ENCODE results near the gene SPRR2E.

DNA sequence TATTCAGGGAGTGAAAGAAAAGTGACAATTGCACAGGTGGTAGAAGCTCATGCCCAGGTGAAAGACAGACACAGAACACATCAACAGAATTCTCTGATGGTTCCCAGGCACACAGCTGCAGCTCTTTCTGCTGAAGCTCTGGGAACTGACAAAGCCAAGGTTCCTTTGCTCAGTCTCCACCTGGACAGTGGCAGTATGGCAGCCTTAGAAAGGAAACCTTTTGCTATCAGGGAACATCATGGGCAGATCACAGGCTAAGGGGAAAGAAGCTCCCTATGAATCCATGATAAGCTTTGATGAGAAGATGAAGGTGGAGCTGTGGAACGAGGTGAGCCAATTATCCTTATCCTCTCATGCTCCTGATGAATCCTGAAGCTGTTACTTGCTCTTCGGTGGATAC is 24.1 kb downstream of the SPRR2E start:
- TF ChIP-seq, protein P1, sequence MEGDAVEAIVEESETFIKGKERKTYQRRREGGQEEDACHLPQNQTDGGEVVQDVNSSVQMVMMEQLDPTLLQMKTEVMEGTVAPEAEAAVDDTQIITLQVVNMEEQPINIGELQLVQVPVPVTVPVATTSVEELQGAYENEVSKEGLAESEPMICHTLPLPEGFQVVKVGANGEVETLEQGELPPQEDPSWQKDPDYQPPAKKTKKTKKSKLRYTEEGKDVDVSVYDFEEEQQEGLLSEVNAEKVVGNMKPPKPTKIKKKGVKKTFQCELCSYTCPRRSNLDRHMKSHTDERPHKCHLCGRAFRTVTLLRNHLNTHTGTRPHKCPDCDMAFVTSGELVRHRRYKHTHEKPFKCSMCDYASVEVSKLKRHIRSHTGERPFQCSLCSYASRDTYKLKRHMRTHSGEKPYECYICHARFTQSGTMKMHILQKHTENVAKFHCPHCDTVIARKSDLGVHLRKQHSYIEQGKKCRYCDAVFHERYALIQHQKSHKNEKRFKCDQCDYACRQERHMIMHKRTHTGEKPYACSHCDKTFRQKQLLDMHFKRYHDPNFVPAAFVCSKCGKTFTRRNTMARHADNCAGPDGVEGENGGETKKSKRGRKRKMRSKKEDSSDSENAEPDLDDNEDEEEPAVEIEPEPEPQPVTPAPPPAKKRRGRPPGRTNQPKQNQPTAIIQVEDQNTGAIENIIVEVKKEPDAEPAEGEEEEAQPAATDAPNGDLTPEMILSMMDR (tag by site-specific recombination; IDR thresholded peaks at IDR 0.05): no peak
- TF ChIP-seq ZNF629 (tag by site-specific recombination; IDR thresholded peaks at IDR 0.05) (no peak), YY1 (tag by site-specific recombination; IDR thresholded peaks at IDR 0.05) (no peak), ZNF211 (tag by site-specific recombination; IDR thresholded peaks at IDR 0.05; ENCODE audit: low read depth) (no peak), ZNF837 (tag by site-specific recombination; IDR thresholded peaks at IDR 0.05) (no peak), WT1 (tag by site-specific recombination; IDR thresholded peaks at IDR 0.05) (no peak), ZNF660 (tag by site-specific recombination; IDR thresholded peaks at IDR 0.05) (no peak), ZNF335 (tag by site-specific recombination; conservative IDR thresholded peaks at IDR 0.05) (no peak)
- TF ChIP-seq, protein P2, sequence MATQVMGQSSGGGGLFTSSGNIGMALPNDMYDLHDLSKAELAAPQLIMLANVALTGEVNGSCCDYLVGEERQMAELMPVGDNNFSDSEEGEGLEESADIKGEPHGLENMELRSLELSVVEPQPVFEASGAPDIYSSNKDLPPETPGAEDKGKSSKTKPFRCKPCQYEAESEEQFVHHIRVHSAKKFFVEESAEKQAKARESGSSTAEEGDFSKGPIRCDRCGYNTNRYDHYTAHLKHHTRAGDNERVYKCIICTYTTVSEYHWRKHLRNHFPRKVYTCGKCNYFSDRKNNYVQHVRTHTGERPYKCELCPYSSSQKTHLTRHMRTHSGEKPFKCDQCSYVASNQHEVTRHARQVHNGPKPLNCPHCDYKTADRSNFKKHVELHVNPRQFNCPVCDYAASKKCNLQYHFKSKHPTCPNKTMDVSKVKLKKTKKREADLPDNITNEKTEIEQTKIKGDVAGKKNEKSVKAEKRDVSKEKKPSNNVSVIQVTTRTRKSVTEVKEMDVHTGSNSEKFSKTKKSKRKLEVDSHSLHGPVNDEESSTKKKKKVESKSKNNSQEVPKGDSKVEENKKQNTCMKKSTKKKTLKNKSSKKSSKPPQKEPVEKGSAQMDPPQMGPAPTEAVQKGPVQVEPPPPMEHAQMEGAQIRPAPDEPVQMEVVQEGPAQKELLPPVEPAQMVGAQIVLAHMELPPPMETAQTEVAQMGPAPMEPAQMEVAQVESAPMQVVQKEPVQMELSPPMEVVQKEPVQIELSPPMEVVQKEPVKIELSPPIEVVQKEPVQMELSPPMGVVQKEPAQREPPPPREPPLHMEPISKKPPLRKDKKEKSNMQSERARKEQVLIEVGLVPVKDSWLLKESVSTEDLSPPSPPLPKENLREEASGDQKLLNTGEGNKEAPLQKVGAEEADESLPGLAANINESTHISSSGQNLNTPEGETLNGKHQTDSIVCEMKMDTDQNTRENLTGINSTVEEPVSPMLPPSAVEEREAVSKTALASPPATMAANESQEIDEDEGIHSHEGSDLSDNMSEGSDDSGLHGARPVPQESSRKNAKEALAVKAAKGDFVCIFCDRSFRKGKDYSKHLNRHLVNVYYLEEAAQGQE (tag by site-specific recombination; IDR thresholded peaks at IDR 0.05): no peak
- TF ChIP-seq, protein P3, sequence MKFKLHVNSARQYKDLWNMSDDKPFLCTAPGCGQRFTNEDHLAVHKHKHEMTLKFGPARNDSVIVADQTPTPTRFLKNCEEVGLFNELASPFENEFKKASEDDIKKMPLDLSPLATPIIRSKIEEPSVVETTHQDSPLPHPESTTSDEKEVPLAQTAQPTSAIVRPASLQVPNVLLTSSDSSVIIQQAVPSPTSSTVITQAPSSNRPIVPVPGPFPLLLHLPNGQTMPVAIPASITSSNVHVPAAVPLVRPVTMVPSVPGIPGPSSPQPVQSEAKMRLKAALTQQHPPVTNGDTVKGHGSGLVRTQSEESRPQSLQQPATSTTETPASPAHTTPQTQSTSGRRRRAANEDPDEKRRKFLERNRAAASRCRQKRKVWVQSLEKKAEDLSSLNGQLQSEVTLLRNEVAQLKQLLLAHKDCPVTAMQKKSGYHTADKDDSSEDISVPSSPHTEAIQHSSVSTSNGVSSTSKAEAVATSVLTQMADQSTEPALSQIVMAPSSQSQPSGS (tag by site-specific recombination; IDR thresholded peaks at IDR 0.05; ENCODE audit: low read depth): no peak
